H9 (cell line): ENCODE results near the gene SNRPB2. TPM values are rescaled to one million over a fixed set of nuclear protein-coding genes. Genes with fewer than 3 reads are reported as not detected.

Source experiments
- DNase-seq: peaks from one replicate; pipeline ENCODE4 v3.0.0-alpha.2; 2017
- H2AFZ ChIP-seq: one replicate; pipeline ENCODE4 v1.6.1; 2013; ENCODE audit warnings: mild to moderate bottlenecking, low read length, control low read depth, moderate library complexity
- H2AK5ac ChIP-seq: 2 replicates; pipeline ENCODE4 v1.6.1; 2013; ENCODE audit warnings: low read length, control low read depth, mixed read lengths; ENCODE audit not compliant: insufficient read length
- H2BK120ac ChIP-seq: one replicate; pipeline ENCODE4 v1.6.1; 2013; ENCODE audit warnings: low read depth, mild to moderate bottlenecking, low read length, control low read depth, inconsistent platforms; ENCODE audit not compliant: poor library complexity, severe bottlenecking
- H2BK12ac ChIP-seq: 2 replicates; pipeline ENCODE4 v1.6.1; 2013; ENCODE audit warnings: low read length, control low read depth, mixed read lengths, low read depth; ENCODE audit not compliant: insufficient read length
- H2BK15ac ChIP-seq: 2 replicates; pipeline ENCODE4 v1.6.1; 2013; ENCODE audit warnings: low read depth, low read length, control low read depth
- H2BK20ac ChIP-seq: one replicate; pipeline ENCODE4 v1.6.1; 2013; ENCODE audit warnings: low read depth, mild to moderate bottlenecking, low read length, control low read depth, inconsistent platforms; ENCODE audit not compliant: poor library complexity, severe bottlenecking
- H2BK5ac ChIP-seq: 2 replicates; pipeline ENCODE4 v1.6.1; 2013; ENCODE audit warnings: low read length, control low read depth, mixed read lengths; ENCODE audit not compliant: insufficient read length
- H3K14ac ChIP-seq: 2 replicates; pipeline ENCODE4 v1.6.1; 2013; ENCODE audit warnings: low read length, control low read depth; ENCODE audit not compliant: insufficient read depth
- H3K18ac ChIP-seq: 2 replicates; pipeline ENCODE4 v1.6.1; 2013; ENCODE audit warnings: low read depth, mild to moderate bottlenecking, mixed read lengths, low read length, control low read depth; ENCODE audit not compliant: insufficient read length
- H3K23ac ChIP-seq: 2 replicates; pipeline ENCODE4 v1.6.1; 2013; ENCODE audit warnings: low read length, control low read depth, mixed read lengths, low read depth; ENCODE audit not compliant: insufficient read length
- H3K23me2 ChIP-seq: 2 replicates; pipeline ENCODE4 v1.6.1; 2013; ENCODE audit warnings: low read depth, mild to moderate bottlenecking, mixed read lengths, low read length, control low read depth; ENCODE audit not compliant: insufficient read length, poor library complexity, severe bottlenecking
- H3K27ac ChIP-seq: 2 replicates; pipeline ENCODE4 v1.5.1; 2013; ENCODE audit warnings: low read length, control low read depth, mixed read lengths, low read depth; ENCODE audit not compliant: insufficient read length
- H3K27me3 ChIP-seq: 2 replicates; pipeline ENCODE4 v1.6.1; 2013; ENCODE audit warnings: low read length, control low read depth, inconsistent platforms; ENCODE audit not compliant: insufficient read depth
- H3K4ac ChIP-seq: 2 replicates; pipeline ENCODE4 v1.6.1; 2013; ENCODE audit warnings: low read depth, mild to moderate bottlenecking, control low read depth, inconsistent platforms, low read length, moderate library complexity
- H3K4me1 ChIP-seq: 2 replicates; pipeline ENCODE4 v1.6.1; 2013; ENCODE audit warnings: low read length, control low read depth, inconsistent platforms; ENCODE audit not compliant: insufficient read depth
- H3K4me2 ChIP-seq: 2 replicates; pipeline ENCODE4 v1.6.1; 2013; ENCODE audit warnings: low read length, control low read depth, mixed read lengths; ENCODE audit not compliant: insufficient read length, insufficient read depth
- H3K56ac ChIP-seq: 2 replicates; pipeline ENCODE4 v1.6.1; 2013; ENCODE audit warnings: low read depth, mild to moderate bottlenecking, mixed read lengths, low read length, control low read depth; ENCODE audit not compliant: insufficient read length
- H3K79me1 ChIP-seq: 2 replicates; pipeline ENCODE4 v1.6.1; 2013; ENCODE audit warnings: low read depth, mild to moderate bottlenecking, moderate library complexity, low read length, control low read depth, inconsistent platforms; ENCODE audit not compliant: insufficient read depth, poor library complexity, severe bottlenecking
- H3K79me2 ChIP-seq: 2 replicates; pipeline ENCODE4 v1.6.1; 2013; ENCODE audit warnings: low read length, control low read depth, inconsistent platforms; ENCODE audit not compliant: insufficient read depth
- H3K9ac ChIP-seq: 2 replicates; pipeline ENCODE4 v1.6.1; 2013; ENCODE audit warnings: low read length, control low read depth, mixed read lengths; ENCODE audit not compliant: insufficient read length; ENCODE audit errors: extremely low read depth
- H3K9me3 ChIP-seq: one replicate; pipeline ENCODE4 v1.6.1; 2013; ENCODE audit warnings: low read depth, low read length, inconsistent platforms; ENCODE audit not compliant: control insufficient read depth
- H3T11ph ChIP-seq: one replicate; pipeline ENCODE4 v1.6.1; 2013; ENCODE audit warnings: mild to moderate bottlenecking, low read length, control low read depth, inconsistent platforms
- H4K20me1 ChIP-seq: one replicate; pipeline ENCODE4 v1.6.1; 2013; ENCODE audit not compliant: control insufficient read depth, insufficient read length, insufficient read depth
- H4K5ac ChIP-seq: 2 replicates; pipeline ENCODE4 v1.6.1; 2013; ENCODE audit warnings: low read depth, mild to moderate bottlenecking, mixed read lengths, low read length, control low read depth; ENCODE audit not compliant: insufficient read length
- H4K8ac ChIP-seq: replicated peaks from 2 replicates; pipeline ENCODE4 v1.6.1; 2013; ENCODE audit warnings: low read length, control low read depth, mixed read lengths, low read depth; ENCODE audit not compliant: insufficient read length
- H4K91ac ChIP-seq: 2 replicates; pipeline ENCODE4 v1.6.1; 2013; ENCODE audit warnings: low read depth, mild to moderate bottlenecking, moderate library complexity, mixed read lengths, low read length, control low read depth; ENCODE audit not compliant: insufficient read length
- H3K27ac Mint-ChIP-seq, 3 experiments: 2 replicates in 2 of 3; 3 replicates in 1 of 3; pipeline ENCODE4 v1.8.0; 2020 to 2021; ENCODE audit warnings: mixed read lengths in 3 of 3, mild to moderate bottlenecking in 1 of 3, moderate library complexity in 1 of 3
- H3K27me3 Mint-ChIP-seq: 2 replicates; pipeline ENCODE4 v1.8.0; 2021; ENCODE audit warnings: low read depth, mild to moderate bottlenecking, moderate library complexity, mixed read lengths
- H3K36me3 Mint-ChIP-seq, 3 experiments: 2 replicates in 2 of 3; 3 replicates in 1 of 3; pipeline ENCODE4 v1.8.0; 2020 to 2021; ENCODE audit warnings: low read depth in 3 of 3, mixed read lengths in 3 of 3; ENCODE audit not compliant: insufficient read depth in 1 of 3
- H3K4me1 Mint-ChIP-seq, 2 experiments: 2 replicates each; pipeline ENCODE4 v1.8.0; 2020; ENCODE audit warnings: mixed read lengths in 2 of 2
- H3K4me3 Mint-ChIP-seq, 2 experiments: 2 replicates in 1 of 2; 3 replicates in 1 of 2; pipeline ENCODE4 v1.8.0; 2020 to 2021; ENCODE audit warnings: mild to moderate bottlenecking in 2 of 2, mixed read lengths in 2 of 2, moderate library complexity in 1 of 2
- H3K9me3 Mint-ChIP-seq, 2 experiments: 2 replicates in 1 of 2; 3 replicates in 1 of 2; pipeline ENCODE4 v1.8.0; 2020; ENCODE audit warnings: mild to moderate bottlenecking in 2 of 2, mixed read lengths in 2 of 2, moderate library complexity in 1 of 2
- WGBS: extraction: QIAGEN DNeasy Blood & Tissue Kit; methylation state at CpG from one replicate; pipeline ENCODE4 v1.1.7; 2013; ENCODE audit warnings: missing lambda C conversion rate, low lambda C conversion rate, mixed read lengths; ENCODE audit not compliant: insufficient read length; ENCODE audit errors: extremely low coverage; 5-methylcytosine and 5-hydroxymethylcytosine counted together
- total RNA-seq: library from RNA; stranded (reverse); gene quantifications from 2 replicates; pipeline ENCODE4 v1.2.1, GENCODE V29; 2021
- TF ChIP-seq, protein P1 (sequence below): fragments of 200-600 bp; sonication (generic); conservative IDR thresholded peaks from 3 replicates; pipeline ENCODE4 v1.8.0; 2021; ENCODE audit warnings: antibody characterized with exemption, mild to moderate bottlenecking

Gene SNRPB2
- total RNA-seq, 1 experiment from 2014 or later = 93.2 TPM

DNA sequence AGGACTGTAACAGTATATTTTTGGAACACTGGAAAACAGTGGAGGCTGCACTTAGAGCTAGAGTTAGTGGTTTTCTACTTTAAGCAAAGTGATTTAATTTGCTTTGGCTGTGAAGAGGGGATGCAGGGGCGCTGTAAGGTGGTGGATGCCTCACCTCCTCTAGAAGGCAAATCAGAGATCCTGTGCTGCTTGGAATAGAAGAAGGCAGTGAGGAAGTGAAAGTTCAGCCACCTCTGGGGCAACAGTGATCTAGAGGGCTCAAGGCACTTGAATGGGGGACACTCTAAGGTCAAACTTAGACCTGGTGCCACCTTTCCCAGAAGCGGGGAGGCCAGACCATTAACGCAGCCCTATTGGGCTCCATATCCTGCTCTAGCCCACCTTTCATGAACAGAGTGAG, 19.0 kb upstream of the SNRPB2 start:
- Mint-ChIP-seq H3K4me1 (peaks cover 5 to 14% of the 10 kb centered on the region in 2 experiments), H3K4me3 (no peak overlapping the region)
- H3K4ac ChIP-seq = no peak overlapping the region

More for the DNA sequence above, 19.0 kb upstream of the SNRPB2 start:
- H4K5ac ChIP-seq = no peak overlapping the region
- H2BK5ac ChIP-seq = no peak overlapping the region
- no peak overlapping the region for H3K4me2 ChIP-seq
- H2AFZ ChIP-seq = no peak overlapping the region
- H3K27me3 ChIP-seq = no peaks in the 10 kb centered on the region
- Mint-ChIP-seq H3K36me3 (peaks cover 8 to 13% (median 12%) of the 10 kb centered on the region in 3 experiments), H3K9me3 (peaks cover 15 to 17% of the 10 kb centered on the region in 2 experiments), H3K27me3 (no peaks in the 10 kb centered on the region; the same call in 1 of the 2 replicates), H3K27ac (no peak overlapping the region)
- no peak overlapping the region for H2BK15ac ChIP-seq
- no CpG with 5 or more reads among the region's 3 CpGs for WGBS
- H3K56ac ChIP-seq = no peak overlapping the region
- H4K8ac ChIP-seq = no peak overlapping the region
- no peak overlapping the region for H2BK120ac ChIP-seq
- no peaks in the 10 kb centered on the region for H3K9me3 ChIP-seq
- no peak overlapping the region for H3T11ph ChIP-seq
- H3K9ac ChIP-seq = no peak overlapping the region
- H3K79me1 ChIP-seq = no peaks in the 10 kb centered on the region
- H3K14ac ChIP-seq = no peak overlapping the region
- TF ChIP-seq, protein P1, sequence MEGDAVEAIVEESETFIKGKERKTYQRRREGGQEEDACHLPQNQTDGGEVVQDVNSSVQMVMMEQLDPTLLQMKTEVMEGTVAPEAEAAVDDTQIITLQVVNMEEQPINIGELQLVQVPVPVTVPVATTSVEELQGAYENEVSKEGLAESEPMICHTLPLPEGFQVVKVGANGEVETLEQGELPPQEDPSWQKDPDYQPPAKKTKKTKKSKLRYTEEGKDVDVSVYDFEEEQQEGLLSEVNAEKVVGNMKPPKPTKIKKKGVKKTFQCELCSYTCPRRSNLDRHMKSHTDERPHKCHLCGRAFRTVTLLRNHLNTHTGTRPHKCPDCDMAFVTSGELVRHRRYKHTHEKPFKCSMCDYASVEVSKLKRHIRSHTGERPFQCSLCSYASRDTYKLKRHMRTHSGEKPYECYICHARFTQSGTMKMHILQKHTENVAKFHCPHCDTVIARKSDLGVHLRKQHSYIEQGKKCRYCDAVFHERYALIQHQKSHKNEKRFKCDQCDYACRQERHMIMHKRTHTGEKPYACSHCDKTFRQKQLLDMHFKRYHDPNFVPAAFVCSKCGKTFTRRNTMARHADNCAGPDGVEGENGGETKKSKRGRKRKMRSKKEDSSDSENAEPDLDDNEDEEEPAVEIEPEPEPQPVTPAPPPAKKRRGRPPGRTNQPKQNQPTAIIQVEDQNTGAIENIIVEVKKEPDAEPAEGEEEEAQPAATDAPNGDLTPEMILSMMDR = no peak
- H3K4me1 ChIP-seq = no peaks in the 10 kb centered on the region
- H2BK20ac ChIP-seq = no peak overlapping the region
- H3K23ac ChIP-seq = no peak overlapping the region
- no peak overlapping the region for H4K91ac ChIP-seq
- H3K79me2 ChIP-seq = no peaks in the 10 kb centered on the region
- no peak overlapping the region for H2BK12ac ChIP-seq
- no peak overlapping the region for H3K27ac ChIP-seq
- DNase-seq = no peak
- H3K18ac ChIP-seq = no peak overlapping the region
- no peak overlapping the region for H2AK5ac ChIP-seq
- no peaks in the 10 kb centered on the region for H4K20me1 ChIP-seq
- H3K23me2 ChIP-seq = no peaks in the 10 kb centered on the region
